ENCODE measurements around the gene ADGRG4.
"Not testable (repeated sequence)": the region's sequence is repeated elsewhere in the genome, so short reads cannot be mapped to it uniquely, and the experiment has no call there.

The ADGRG4 gene, protein sequence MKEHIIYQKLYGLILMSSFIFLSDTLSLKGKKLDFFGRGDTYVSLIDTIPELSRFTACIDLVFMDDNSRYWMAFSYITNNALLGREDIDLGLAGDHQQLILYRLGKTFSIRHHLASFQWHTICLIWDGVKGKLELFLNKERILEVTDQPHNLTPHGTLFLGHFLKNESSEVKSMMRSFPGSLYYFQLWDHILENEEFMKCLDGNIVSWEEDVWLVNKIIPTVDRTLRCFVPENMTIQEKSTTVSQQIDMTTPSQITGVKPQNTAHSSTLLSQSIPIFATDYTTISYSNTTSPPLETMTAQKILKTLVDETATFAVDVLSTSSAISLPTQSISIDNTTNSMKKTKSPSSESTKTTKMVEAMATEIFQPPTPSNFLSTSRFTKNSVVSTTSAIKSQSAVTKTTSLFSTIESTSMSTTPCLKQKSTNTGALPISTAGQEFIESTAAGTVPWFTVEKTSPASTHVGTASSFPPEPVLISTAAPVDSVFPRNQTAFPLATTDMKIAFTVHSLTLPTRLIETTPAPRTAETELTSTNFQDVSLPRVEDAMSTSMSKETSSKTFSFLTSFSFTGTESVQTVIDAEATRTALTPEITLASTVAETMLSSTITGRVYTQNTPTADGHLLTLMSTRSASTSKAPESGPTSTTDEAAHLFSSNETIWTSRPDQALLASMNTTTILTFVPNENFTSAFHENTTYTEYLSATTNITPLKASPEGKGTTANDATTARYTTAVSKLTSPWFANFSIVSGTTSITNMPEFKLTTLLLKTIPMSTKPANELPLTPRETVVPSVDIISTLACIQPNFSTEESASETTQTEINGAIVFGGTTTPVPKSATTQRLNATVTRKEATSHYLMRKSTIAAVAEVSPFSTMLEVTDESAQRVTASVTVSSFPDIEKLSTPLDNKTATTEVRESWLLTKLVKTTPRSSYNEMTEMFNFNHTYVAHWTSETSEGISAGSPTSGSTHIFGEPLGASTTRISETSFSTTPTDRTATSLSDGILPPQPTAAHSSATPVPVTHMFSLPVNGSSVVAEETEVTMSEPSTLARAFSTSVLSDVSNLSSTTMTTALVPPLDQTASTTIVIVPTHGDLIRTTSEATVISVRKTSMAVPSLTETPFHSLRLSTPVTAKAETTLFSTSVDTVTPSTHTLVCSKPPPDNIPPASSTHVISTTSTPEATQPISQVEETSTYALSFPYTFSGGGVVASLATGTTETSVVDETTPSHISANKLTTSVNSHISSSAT (N-terminal part only)

DNA sequence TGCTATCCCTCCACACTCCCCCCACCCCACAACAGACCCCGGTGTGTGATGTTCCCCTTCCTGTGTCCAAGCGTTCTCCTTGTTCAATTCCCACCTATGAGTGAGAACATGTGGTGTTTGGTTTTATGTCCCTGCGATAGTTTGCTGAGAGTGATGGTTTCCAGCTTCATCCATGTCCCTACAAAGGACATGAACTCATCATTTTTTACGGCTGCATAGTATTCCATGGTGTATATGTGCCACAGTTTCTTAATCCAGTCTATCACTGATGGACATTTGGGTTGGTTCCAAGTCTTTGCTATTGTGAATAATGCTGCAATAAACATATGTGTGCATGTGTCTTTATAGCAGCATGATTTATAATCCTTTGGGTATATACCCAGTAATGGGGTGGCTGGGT is at the start of gene ADGRG4:
Gene ADGRG4, plus strand, starts transcription at position 243 of the 400 bp plus-strand sequence. CDS start 7,815 bp downstream, outside the sequence.
- not testable (repeated sequence) for DNase-seq

DNA sequence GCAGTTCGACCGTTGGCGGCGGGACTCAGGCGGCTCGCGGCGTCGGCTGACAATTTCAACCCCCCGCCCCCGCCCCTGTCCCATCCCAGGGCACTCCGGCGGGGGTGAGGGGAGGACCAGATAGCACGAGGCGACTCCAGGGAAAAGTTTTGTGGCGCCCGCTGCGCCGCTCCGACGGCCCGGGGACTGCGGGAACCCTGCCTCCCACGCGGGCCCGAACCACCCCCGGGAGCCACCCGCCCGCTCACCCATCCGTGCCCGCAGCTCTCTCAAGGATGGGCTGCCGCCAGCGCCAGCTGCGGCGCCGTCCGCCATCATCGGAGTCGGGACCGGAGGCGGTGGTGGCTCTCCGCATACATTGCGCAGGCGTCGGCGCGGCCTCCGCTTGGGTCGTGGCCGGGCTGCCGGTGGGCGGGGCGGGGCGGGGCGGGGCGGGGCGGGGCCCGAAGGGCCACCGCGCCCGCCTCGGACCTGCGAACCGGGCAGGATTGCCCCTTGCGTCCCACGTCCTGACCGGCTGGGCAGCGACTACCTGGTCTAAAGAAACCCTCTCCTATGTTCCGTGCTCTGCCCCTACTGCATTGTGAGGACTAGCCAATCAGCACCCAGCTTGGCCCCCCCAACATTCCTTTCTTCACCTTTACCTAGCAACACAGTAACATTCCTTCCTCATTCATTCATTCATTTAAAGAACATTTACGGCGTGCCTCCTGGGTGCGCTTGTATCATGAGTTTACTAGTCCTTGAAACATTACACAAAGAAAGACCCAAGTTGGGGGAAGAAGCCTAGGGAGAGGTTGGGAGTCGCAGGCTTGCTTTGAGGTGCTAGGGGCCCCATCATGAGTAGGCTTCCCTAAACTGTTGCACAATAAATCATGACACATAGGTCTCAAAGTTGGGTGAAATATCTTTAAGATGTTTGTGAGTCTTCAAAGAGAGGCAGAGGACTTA is 49.4 kb upstream of the ADGRG4 start, which contains the start of gene MAP7D3:
Gene MAP7D3, minus strand, starts transcription at position 360 of the 951 bp plus-strand sequence. Its CDS starts 42 bp downstream, at position 318.
- peak; percentile 23 for DNase-seq

DNA sequence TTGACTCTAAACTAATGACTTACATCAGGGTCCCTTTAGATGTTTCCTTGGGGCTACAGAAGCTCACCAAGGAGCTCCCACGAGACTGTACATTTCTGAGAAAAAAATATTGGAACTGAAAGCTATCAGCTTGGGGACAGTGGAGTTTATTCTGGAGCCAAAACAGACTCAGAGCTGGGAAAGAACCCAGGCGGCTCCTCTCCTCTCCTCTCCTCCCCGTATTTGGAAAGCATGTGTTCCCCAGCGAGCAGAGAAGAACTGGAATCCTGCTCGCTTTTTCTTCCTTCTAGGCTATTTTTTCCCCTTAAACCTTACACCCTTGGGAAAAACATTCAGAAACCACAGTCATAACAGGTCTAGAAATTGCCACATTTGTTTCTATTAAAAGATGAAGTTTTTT is 45.2 kb upstream of the ADGRG4 start:
- DNase-seq: no peak

DNA sequence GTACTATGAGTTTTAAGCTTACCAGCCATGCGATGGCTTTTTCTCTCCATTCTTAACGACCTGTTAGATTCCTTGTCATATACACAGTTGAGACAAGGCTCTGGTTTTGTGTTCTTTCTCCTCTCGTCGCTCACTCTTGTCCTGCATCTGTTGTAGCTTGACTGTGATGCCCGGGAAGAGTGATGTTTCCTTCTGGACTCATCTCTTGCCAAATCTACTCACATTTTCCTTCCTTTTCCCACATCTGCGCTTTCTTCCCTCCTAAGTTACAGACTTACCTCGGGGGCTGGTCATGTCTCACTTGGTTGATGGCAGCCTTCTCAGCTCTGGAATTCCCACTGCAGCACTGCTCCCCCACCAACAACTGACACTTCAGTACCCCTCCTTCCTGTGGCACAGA is 44.7 kb upstream of the ADGRG4 start:
- no peak for DNase-seq

DNA sequence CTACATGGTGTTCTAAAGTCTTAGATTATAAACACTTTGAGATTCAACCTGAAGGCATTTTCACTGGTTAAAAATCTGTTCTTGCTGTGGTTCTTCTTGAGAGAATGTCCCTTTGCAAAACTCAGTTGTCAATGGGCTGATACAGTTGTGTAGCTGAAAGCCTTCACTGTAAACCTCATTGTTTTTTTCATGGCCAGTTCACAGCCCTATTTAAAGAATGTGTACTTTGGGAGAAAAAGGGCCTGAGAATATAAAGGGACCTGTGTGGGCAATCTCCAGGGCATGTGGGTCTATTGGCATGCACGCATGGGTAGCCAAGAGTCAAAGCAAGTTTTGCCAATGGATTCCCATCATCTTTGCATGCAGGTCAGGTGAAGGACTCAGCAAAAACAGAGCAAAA is 41.8 kb upstream of the ADGRG4 start:
- DNase-seq: no peak

DNA sequence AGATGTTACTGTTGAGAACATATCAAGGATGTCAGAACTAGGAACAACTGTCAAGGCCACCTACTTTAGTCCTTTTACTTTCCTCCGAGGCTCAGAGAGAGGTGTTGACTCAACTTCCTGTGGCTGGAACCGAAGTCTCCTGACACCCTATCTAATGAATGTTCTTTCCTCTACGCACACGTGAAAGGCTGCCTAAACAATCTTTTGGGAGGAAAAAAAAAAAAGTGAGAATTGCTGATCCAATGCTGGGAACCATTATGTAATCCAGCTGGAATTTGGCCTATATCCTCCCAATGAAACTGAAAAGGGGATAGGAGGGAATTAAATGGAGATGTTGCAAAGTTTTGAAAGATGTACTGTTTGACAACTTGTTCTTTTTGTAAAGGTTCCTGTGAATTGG is 41.2 kb upstream of the ADGRG4 start:
- DNase-seq: no peak

DNA sequence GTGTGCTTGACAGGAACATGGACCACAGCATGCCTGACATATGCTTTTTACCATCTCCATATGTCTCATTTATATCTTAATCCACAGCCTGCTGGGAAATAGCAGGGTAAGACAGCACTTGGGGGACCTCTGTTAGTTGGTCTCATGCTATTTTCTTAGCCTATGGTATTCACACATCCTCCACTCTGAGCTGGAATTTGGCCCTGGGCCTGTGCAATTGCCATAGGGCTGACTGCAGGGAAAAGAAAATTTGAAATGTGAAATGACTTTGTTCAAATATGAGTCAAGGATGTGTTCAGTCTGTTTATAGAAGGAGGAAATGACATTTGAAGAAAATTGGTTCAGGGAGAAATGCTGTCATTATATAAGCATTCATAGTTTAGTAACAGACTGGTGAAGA is 40.0 kb upstream of the ADGRG4 start:
- DNase-seq: no peak

DNA sequence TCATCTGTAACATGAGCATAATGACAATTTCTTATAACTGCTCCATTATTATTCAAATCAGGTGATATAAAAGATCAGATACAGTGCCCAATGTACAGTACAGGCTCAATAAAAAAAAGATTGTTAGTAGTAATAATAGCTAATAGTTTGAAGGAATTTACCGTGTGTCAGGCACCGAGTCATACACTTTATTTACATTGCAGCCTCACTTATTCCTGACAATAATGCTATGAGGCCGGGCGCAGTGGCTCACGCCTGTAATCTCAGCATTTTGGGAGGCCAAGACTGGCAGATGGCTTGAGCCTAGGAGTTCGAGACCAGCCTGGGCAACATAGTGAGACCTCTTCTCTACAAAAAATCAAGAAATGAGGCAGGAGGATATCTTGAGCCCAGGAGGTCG is 39.4 kb upstream of the ADGRG4 start:
- DNase-seq: no peak

DNA sequence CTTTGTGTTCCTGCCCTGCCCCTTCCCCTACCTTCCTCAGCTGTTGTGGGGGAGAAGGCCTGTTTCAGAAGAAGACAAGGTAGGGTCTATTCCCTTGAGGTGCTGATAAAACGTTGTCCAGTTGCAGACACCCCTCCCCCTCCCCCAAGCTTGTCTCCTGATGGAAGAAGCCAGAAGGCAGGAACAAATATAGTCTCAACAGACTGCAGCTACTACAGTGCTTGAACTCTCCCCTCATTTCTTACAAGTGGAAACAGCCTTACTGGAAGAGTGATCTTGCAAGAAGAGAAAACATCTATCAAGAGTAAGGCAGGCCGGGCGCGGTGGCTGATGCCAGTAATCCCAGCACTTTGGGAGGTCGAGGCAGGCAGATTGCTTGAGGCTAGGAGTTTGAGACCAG is 38.5 kb upstream of the ADGRG4 start:
- DNase-seq: no peak

DNA sequence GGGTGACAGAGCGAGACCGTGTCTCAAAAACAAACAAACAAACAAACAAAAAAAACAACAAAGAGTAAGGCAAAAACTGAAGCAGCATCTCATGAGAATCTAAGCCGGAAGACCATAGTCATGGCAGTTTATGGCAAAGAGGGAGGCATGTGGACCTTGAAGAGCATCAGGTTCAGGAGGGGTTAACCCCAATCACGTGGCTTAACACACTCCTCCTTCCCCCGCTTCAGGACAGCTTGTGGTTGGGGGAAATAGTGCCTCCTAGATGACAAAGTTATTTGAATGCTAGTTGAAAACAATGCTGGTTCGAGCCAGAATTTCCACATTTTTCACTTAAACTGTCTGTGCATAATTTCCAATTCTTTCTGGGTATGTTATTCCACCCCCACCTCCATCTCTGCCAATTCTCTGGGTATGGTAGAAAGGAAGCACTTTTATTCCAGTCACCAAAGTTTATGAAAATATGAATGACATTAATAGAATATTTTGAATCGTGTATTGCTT is 37.9 kb upstream of the ADGRG4 start:
- DNase-seq: no peak

DNA sequence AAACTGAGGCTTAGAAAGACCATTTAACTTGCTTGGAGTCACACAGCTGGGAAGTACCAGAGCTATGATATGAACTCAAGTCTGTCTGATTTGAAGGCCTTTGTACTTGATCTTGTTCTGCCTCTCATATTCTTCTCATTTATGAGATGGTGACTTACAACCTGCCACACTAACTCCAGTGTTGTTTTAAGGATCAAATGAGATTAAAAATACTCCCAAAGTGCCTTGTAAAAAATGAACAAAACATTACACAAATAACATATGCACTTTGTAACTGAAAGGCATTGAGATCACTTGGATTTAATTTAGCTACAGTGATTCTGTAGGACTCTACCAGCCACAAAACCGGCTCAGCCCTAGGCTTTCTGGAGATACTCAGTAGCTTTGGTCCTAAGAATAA is 33.9 kb upstream of the ADGRG4 start:
- DNase-seq: no peak

DNA sequence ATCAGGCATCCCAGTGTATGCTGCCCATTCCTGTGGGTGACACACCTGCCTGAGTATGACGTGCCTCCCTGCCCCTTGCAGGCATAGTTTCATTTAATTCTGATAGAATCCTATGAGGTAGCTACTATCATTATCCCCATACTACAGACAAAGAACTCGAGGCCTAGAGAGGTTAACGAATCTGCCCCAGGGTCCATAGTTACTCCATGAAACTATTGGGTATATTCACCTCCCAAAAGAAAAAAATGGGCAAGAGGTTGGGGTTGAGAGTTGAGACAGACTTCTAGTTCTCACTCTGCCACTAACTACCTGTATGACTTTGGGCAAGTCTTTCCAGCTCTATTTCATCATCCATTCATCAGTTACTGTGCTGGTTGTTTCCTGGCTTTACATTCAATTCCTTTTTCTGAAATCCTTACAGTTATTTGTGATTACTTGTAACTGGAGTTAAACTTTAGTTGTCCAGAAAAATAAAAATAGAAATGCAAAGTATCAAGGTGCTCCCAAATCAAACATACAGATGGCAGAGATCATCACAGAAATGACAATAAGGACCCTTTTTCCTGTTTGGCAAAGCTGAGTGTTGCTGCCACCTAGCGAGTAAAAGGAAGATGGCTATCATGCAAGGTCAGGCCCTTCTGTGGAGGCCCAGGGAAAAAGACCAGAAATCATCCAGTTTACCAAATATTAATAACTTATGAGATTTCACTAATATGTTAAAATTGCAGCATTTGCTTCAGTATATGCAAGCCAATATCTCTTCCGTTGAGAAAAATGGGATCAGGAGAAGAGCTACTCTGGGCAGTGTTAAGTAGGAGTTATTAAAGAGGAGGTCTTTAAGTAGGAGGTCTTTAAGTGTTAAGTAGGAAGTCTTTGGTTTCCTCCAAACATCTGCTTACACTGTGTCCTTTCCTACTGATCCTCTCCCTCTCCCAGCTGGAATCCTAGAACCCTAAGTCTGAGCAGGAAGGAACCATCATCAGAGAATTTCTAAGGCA is 32.4 kb upstream of the ADGRG4 start:
- DNase-seq: peak; percentile 25

DNA sequence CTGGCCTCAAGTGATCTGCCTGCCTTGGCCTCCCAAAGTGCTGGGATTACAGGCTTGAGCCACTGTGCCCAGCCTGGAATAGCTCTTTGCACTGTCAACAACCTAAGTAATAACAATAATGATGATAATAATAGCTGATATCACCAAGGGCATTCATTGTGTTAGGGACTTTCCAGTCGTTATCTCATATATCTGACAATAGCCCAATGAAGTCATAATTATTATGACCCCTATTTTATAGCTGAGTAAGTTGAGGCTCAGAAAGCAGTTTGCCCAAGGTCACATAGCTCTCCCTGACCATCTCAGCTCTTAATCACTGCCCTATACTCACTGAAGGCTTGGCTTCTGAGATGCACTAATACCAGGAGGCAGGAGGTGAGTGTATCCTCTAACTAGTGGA is 30.8 kb upstream of the ADGRG4 start:
- no peak for DNase-seq

DNA sequence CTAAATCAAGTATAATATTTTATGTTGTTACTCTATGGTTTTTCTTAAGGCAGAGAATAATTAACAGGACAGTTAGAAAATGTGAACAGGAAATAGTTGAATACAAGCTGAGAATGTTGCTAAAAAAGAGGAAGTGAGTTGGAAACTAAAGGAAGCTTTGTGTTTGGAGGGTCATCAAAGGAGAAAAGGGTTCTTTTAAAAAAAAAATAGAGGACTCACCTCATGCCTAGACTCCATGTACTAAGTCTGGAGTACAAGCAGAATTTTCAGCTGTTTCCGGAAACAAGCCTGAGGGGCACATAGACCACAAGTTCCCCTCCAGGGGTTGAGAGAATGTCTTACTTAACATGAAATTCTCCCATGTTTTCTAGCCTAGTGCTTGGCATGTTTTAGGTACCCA is 29.5 kb upstream of the ADGRG4 start:
- no peak for DNase-seq

DNA sequence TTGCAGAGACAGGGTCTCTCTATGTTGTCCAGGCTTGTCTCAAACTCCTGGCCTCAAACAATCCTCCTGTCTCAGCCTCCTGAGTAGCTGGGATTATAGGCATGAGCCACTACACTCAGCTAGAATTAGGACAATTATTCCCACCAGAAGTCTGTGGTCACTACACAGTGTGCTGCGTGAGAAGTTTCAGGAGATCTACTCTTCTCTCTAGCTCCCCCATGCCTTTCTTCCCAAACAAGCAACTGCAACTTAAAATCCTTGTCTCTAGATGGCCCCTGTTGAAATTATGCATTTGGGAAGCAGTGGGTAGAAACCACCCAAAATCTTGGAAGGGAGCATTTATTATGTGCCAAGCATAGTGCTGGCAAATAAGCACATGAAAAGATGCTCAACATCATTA is 28.4 kb upstream of the ADGRG4 start:
- no peak for DNase-seq

DNA sequence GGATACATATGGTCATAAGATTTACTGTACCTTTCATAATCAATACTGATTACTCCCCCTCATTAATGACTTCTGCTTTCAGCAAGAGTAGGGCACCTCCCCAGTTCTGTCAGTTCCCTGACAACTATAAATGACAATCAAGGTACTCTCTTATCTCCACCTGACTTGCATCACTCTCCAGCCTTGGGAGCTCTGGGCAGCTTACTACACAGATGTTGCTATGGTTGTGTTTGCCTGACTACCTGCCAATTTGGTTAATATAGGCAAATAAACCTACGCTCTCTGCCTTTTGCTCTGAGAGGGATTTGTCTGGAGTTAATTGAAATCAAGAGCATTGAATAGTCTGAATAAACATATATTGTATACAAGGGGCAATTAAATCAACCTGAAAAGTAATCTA is 26.8 kb upstream of the ADGRG4 start:
- DNase-seq: no peak

DNA sequence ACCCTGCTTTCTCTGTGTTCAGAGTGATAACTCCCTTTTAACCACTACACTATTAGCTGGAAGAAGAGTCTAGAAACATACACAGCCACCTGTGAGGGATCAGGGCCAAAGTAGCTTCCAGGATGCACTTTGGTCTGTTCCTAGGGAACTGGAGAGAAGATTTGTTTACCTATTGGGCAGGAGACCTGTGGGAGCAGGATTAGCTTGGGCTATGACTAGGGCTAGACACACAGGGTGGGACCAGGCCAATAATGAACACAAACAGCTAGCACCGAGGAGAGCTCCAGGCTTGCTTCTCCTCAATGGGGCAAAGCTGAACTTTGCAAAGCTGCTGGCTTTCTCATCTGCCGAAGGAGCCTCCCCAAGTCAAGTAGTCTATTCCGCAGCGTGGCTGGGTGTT is 25.2 kb upstream of the ADGRG4 start:
- DNase-seq: no peak

DNA sequence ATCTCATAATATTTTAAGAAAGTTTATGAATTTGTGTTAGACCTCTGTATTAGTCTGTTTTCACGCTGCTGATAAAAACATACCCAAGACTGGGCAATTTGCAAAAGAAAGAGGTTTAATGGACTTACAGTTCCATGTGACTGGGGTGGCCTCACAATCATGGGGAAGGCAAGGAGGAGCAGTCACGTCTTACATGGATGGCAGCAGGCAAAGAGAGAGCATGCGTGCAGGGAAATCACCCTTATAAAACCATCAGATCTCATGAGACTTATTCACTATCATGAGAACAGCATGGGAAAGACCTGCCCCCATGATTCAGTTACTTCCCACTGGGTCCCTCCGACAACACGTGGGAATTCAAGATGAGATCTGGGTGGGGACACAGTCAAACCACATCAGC is 14.4 kb upstream of the ADGRG4 start:
- not testable (repeated sequence) for DNase-seq

DNA sequence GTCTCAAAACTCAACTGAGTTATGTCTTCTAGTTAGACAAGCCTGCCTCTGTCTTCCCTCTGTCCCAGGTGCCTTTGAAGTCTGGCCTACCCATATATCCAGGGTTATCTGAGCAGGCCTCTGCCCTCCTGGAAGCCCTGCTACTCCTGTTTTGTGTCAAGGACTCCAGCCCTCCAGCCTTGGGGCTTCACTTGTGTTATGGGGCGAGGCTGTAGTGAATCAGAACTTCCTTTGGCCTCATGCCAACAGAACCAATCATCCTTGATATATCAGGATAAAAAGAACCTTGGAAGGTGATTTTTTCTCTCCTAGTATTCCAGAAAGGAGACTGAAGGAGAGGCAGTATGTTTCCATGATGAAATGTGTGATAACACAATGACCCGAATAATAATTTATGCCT is 8.9 kb upstream of the ADGRG4 start:
- DNase-seq: no peak

DNA sequence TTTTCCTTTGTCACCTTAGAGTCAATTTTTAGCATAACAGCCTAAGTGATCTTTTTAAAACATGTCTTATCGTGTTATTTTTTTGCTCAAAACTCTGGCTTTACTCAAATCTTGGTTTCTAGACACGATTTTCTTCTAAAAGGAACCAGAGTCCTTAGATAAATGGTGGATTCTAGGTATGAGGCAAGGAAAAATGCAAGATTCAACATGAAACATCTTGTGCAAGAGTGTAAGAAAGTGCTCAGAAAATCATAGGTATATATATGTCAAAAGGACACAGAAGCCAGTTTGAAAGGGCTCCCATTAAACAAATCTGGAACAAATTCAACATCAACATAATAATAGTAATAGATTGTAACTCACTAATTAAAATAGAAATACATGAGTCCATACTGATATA is 8.1 kb upstream of the ADGRG4 start:
- no peak for DNase-seq

DNA sequence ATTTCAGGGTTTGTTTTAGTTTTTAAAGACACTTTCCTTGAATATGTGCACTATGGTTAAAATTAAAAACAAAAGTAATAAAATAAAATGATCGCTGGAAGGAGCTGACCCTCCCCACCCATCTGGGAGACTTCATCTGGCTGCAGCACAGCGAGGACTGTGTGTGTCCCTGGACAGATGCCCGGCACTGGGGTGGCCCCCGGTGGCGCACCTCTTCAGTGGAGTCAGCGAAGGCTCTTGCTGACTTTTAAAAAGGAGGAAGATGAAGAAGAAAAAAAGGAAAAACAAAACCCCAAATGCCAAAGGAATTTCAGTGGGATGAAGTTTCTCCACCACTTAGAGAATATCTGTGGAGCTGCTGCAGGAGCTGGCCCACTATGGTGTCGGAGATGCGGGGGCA is 5.4 kb upstream of the ADGRG4 start:
- DNase-seq: no peak
